Esophagus muscularis mucosa (tissue), 4 donors: Measurements from ENCODE around the gene GPS1. TPM values are rescaled to one million over a fixed set of nuclear protein-coding genes. Genes with fewer than 3 reads are reported as not detected.

Experiments
- DNase-seq: peaks from one replicate; pipeline ENCODE4 v3.0.0-alpha.2; 2017; ENCODE audit errors: extremely low spot score
- H3K27ac ChIP-seq, 4 donors: fragments of 200-600 bp; sonication (generic); replicated peaks in 1 of 4; 1 replicate in 3 of 4; 2 replicates in 1 of 4; pipeline ENCODE4 v1.5.1; 2016 to 2019; ENCODE audit warnings: mild to moderate bottlenecking in 1 of 4
- H3K27me3 ChIP-seq, 4 donors: fragments of 200-600 bp; sonication (generic); one replicate each; pipeline versions ENCODE4 v1.5.1 to v1.6.0; 2016 to 2019
- H3K36me3 ChIP-seq, 4 donors: fragments of 200-600 bp; sonication (generic); one replicate each; pipeline ENCODE4 v1.5.1; 2016 to 2019
- H3K4me1 ChIP-seq, 4 donors: fragments of 200-600 bp; sonication (generic); one replicate each; pipeline ENCODE4 v1.5.1; 2016 to 2019
- H3K4me3 ChIP-seq, 4 donors: fragments of 200-600 bp; sonication (generic); 1 replicate in 2 of 4; 2 replicates in 2 of 4; pipeline ENCODE4 v1.5.1; 2016 to 2019; ENCODE audit warnings: mild to moderate bottlenecking in 4 of 4, moderate library complexity in 1 of 4
- H3K9me3 ChIP-seq, 4 donors: fragments of 200-600 bp; sonication (generic); 1 replicate in 3 of 4; 2 replicates in 1 of 4; pipeline ENCODE4 v1.5.1; 2016 to 2019
- EP300 ChIP-seq: sonication (generic); formaldehyde crosslinking; IDR thresholded peaks from one replicate; pipeline ENCODE4 v1.6.1; 2017; ENCODE audit warnings: antibody characterized with exemption
- POLR2A ChIP-seq: fragments of 450-650 bp; IDR thresholded peaks from one replicate; pipeline ENCODE4 v1.6.1; 2017; ENCODE audit warnings: antibody characterized with exemption, moderate library complexity, mild to moderate bottlenecking, low read depth
- POLR2AphosphoS5 ChIP-seq, 2 donors: sonication (generic); formaldehyde crosslinking; IDR thresholded peaks; one replicate each; pipeline ENCODE4 v1.6.1; 2017; ENCODE audit warnings: antibody characterized with exemption in 2 of 2
- WGBS: methylation state at CpG from one replicate; pipeline ENCODE4 v1.1.5; 2018; 5-methylcytosine and 5-hydroxymethylcytosine counted together
- intact Hi-C: fragments of 100-400 bp; cut with DNase I; formaldehyde crosslinking; loops from one replicate; pipeline ENCODE4 v1.15.1; 2023
- total RNA-seq, 4 donors: library from RNA; depleted of rRNA; stranded (reverse); fragments of >200 nt; gene quantifications; one replicate each; pipeline versions ENCODE4 v1.1.0 to v1.2.1, GENCODE V29; 2016
- TF ChIP-seq, protein P1 (sequence below), 3 experiments: fragments of 200-600 bp in 2 of 3; fragments of 450-650 bp in 1 of 3; sonication (generic) in 2 of 3; IDR thresholded peaks; one replicate each; pipeline ENCODE4 v1.5.1; 2017 to 2019; ENCODE audit warnings: antibody characterized with exemption in 3 of 3, mild to moderate bottlenecking in 2 of 3, moderate library complexity in 1 of 3

Gene GPS1
- total RNA-seq, 4 donors from 2014 or later, result 64.4 to 108 (median 85.4) TPM

DNA sequence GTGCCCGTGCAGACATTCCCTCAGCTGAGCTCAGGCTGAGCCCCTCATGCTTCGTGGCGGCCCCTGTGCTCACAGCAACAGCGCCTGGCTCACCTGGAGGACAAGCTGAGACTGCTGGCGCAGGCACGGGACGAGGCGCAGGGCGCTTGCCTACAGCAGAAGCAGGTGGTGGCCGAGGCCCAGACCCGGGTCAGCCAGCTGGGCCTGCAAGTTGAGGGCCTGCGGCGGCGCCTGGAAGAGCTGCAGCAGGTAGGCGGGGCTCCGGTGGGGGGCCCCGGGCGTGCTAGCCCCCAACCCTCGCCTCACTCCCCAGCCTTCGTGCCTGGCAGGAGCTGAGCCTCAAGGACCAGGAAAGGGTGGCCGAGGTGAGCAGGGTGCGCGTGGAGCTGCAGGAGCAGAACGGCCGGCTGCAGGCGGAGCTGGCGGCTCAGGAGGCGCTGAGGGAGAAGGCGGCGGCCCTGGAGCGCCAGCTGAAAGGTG is 21.7 kb upstream of the GPS1 start:
- Histone ChIP-seq H3K9me3 (no peaks in the 10 kb centered on the region), H3K27ac (no peak overlapping the region), H3K27me3 (peaks cover 0 to 18% (median 6%) of the 10 kb centered on the region in 4 donors), H3K36me3 (peaks cover 0 to 30% (median 17%) of the 10 kb centered on the region in 4 donors), H3K4me1 (peaks cover 17 to 27% (median 24%) of the 10 kb centered on the region in 4 donors), H3K4me3 (peak overlapping the region; percentile 53 to 60 (median 58))
- DNase-seq, result no peak
- TF ChIP-seq, protein P1, sequence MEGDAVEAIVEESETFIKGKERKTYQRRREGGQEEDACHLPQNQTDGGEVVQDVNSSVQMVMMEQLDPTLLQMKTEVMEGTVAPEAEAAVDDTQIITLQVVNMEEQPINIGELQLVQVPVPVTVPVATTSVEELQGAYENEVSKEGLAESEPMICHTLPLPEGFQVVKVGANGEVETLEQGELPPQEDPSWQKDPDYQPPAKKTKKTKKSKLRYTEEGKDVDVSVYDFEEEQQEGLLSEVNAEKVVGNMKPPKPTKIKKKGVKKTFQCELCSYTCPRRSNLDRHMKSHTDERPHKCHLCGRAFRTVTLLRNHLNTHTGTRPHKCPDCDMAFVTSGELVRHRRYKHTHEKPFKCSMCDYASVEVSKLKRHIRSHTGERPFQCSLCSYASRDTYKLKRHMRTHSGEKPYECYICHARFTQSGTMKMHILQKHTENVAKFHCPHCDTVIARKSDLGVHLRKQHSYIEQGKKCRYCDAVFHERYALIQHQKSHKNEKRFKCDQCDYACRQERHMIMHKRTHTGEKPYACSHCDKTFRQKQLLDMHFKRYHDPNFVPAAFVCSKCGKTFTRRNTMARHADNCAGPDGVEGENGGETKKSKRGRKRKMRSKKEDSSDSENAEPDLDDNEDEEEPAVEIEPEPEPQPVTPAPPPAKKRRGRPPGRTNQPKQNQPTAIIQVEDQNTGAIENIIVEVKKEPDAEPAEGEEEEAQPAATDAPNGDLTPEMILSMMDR (IDR thresholded peaks at IDR 0.05), result no peak
- TF ChIP-seq POLR2A, result no peak
- WGBS, result 80% methylated on average over 9 of the region's 31 CpGs
- intact Hi-C loops, result loop anchor here (2.0 to 5.0 kb wide), 2 partner anchors 67 to 125 kb away; partner anchors contain the start of gene FASN

DNA sequence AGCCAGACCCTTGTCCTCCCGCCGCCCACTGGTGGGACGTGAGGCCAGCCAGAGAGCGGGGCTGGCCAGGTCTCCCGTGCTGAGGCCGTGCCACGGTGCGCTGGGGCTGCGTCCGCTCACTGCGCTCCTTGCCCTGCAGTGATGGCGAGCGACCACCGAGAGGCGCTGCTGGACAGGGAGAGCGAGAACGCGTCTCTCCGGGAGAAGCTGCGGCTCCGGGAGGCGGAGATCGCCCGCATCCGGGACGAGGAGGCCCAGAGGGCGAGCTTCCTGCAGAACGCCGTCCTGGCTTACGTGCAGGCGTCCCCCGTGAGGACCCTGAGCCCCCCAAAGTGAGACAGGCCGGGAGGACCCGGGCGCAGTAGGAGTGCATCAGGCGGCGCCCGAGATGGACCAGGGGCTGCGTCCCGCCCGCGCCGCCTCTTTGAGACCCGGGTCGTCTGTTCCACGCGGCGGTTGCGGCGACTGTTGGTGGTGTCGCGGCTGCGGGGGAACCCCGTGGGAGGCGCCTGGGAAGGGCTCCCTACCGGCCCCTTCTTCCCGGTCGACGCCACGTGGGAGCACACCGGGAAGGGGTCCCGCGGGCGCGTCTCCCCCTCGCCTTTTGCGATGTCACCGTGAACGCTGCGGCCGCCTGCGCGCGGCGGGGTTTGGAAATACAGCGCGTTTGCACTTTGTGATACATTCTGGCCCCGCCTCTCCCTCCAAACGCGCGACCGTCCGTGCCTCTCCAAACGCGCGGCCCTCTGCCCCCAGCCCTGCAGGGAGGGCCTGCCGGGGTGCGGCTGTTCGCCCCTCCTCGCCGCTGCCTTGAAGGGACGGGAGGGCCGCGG is 21.0 kb upstream of the GPS1 start:
- Histone ChIP-seq H3K9me3 (no peaks in the 10 kb centered on the region), H3K4me1 (peaks cover 19 to 31% (median 26%) of the 10 kb centered on the region in 4 donors), H3K4me3 (peak overlapping the region; percentile 53 to 60 (median 58)), H3K36me3 (peaks cover 0 to 32% (median 18%) of the 10 kb centered on the region in 4 donors), H3K27me3 (peaks cover 0 to 18% (median 6%) of the 10 kb centered on the region in 4 donors), H3K27ac (peak overlapping the region; percentile 12 to 66 (median 40))
- 0% methylated on average over 23 of the region's 94 CpGs for WGBS
- TF ChIP-seq EP300, result no peak
- peak in 1 of 2 donors; percentile 59 for TF ChIP-seq POLR2AphosphoS5 (IDR thresholded peaks at IDR 0.05)
- TF ChIP-seq, protein P1 (IDR thresholded peaks at IDR 0.05), result peak; percentile 91 to 97 (median 93)
- no peak for TF ChIP-seq POLR2A
- intact Hi-C loops, result loop anchor here (2.0 to 5.0 kb wide), 2 partner anchors 67 to 124 kb away; partner anchors contain the start of gene FASN
- DNase-seq, result peak; percentile 96

DNA sequence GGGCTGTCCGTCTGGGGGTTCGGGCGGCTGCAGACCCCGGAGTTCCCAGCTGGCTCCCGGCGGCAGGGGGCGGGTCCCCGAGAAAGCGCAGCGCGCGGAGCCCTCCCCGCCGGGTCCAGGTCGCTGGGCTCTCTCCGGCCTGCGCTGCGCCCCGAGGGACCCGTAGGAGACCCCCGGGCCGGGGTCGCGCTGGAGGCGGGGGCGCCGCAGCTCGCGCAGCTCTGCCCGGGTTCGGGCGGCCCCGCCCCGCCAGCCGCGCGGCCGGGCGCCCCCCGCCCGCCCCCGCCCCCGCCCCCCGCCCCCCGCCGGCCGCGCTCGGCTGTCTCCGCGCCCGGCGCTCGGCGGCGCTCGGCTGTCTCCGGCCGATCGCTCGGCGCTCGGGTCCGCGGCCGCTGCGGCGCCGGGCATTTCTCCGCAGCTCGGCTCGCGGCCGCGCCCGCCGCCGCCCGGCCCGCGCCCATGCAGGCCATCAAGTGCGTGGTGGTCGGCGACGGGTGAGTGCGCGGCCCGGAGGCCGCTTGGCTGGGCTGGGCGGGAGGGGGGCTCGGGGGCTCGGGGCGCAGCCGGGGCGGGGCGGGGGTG is 20.3 kb upstream of the GPS1 start, which contains the start of gene RAC3:
TSS of gene RAC3 (plus strand) at position 376 of the 582 bp plus-strand sequence. CDS start at position 460, 84 bp downstream.
- 0% methylated on average over 9 of the region's 96 CpGs for WGBS
- Histone ChIP-seq H3K4me1 (peaks cover 26 to 38% (median 33%) of the 10 kb centered on the region in 4 donors), H3K36me3 (peaks cover 0 to 35% (median 18%) of the 10 kb centered on the region in 4 donors), H3K4me3 (peak within 1 kb of the TSS; percentile 53 to 60 (median 58)), H3K27ac (peak within 1 kb of the TSS; percentile 12 to 66 (median 40)), H3K9me3 (no peaks in the 10 kb centered on the region), H3K27me3 (peaks cover 0 to 18% (median 6%) of the 10 kb centered on the region in 4 donors)
- intact Hi-C loops, result loop anchor here (2.0 to 5.0 kb wide), 2 partner anchors 66 to 123 kb away; partner anchors contain the start of gene FASN
- no peak for DNase-seq
- TF ChIP-seq POLR2AphosphoS5 (IDR thresholded peaks at IDR 0.05), result no peak
- TF ChIP-seq POLR2A, result no peak
- TF ChIP-seq, protein P1 (IDR thresholded peaks at IDR 0.05), result no peak
- no peak for TF ChIP-seq EP300

DNA sequence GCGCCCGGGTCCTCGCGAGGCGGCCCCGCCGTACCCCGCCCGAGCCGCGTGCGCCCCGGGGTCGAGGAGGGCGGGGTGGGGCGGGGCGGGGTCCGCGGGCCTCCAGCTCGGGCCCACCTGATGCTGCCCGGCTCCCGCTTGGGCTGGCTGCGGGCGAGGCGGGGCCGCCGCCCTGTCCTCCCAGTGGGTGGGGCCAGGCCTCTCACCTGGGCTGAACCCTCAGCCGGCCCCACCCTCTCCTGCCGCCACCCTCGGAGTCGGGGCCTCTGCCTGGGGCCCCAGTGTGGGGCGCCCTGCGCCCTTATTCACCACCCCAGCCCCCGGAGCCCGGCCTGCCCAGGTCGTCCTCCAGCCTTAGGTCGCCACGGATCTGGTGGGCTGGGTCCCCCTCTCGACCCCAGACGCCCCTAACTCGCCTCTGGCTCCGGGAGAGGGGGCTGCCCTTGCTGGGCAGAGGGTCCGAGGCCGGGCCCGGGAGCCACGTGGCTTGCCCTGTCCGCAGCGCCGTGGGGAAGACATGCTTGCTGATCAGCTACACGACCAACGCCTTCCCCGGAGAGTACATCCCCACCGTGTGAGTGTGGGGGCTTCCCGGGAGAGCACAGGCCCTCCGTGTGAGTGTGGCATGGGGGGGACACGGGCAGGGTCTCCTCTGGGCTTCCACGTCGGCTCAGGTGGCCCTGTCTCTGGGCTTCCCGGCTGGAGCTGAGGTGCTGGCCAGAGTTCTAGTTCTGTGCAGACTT is 19.6 kb upstream of the GPS1 start:
- peaks cover 0 to 18% (median 6%) of the 10 kb centered on the region in 4 donors for H3K27me3 ChIP-seq
- H3K4me3 ChIP-seq, result peak overlapping the region; percentile 35 to 60 (median 55)
- H3K9me3 ChIP-seq, result no peaks in the 10 kb centered on the region
- no CpG with 5 or more reads among the region's 59 CpGs for WGBS
- intact Hi-C loops, result loop anchor here (2.0 to 5.0 kb wide), 2 partner anchors 65 to 123 kb away; partner anchors contain the start of gene FASN
- TF ChIP-seq EP300 (no peak), POLR2A (no peak), POLR2AphosphoS5 (IDR thresholded peaks at IDR 0.05) (no peak)
- TF ChIP-seq, protein P1 (IDR thresholded peaks at IDR 0.05), result no peak
- H3K36me3 ChIP-seq, result peaks cover 0 to 31% (median 14%) of the 10 kb centered on the region in 4 donors
- H3K4me1 ChIP-seq, result peaks cover 31 to 45% (median 39%) of the 10 kb centered on the region in 4 donors
- DNase-seq, result no peak
- H3K27ac ChIP-seq, result no peak overlapping the region
